ENCODE measurements around the gene KLF15. TPM values are rescaled to one million over a fixed set of nuclear protein-coding genes. Genes with fewer than 3 reads are reported as not detected.

The KLF15 gene
- total and polyA plus RNA-seq, 2 experiments from 2014 or later, result 1.8 to 16.7 TPM

GRCh38 chr3:126321490-126321889, 35.7 kb downstream of the KLF15 start:
- H3K9me3 ChIP-seq (ENCODE audit: low read depth), result no peaks in the 10 kb centered on the region
- no peak overlapping the region for H3K4me3 ChIP-seq
- no peaks in the 10 kb centered on the region for H3K27me3 ChIP-seq
- H2AFZ ChIP-seq, result no peak overlapping the region
- H3K36me3 ChIP-seq (replicated peaks; ENCODE audit: insufficient read depth, low read depth), result no peaks in the 10 kb centered on the region
- 91% methylated on average over 9 of the region's 9 CpGs for WGBS (ENCODE audit: low lambda C conversion rate, missing lambda C conversion rate)
- H3K27ac ChIP-seq, result no peak overlapping the region
- no peak for TF ChIP-seq EZH2phosphoT487 (IDR thresholded peaks at IDR 0.05; ENCODE audit: low read depth, severe bottlenecking, unreplicated experiment)
- no peak for DNase-seq (ENCODE audit: low spot score)
- H3K4me1 ChIP-seq (ENCODE audit: insufficient read depth), result no peaks in the 10 kb centered on the region
- no peak overlapping the region for H3K4me2 ChIP-seq
- no peaks in the 10 kb centered on the region for H3K9me2 ChIP-seq (replicated peaks; ENCODE audit: insufficient read depth)
- H4K20me1 ChIP-seq (ENCODE audit: insufficient read depth, poor library complexity, severe bottlenecking), result no peaks in the 10 kb centered on the region
- H3K79me2 ChIP-seq, result no peaks in the 10 kb centered on the region

GRCh38 chr3:126320517-126321293, 36.5 kb downstream of the KLF15 start:
- Histone ChIP-seq H3K4me2 (no peak overlapping the region), H3K9me3 (ENCODE audit: low read depth) (no peaks in the 10 kb centered on the region), H3K27me3 (no peaks in the 10 kb centered on the region), H3K4me3 (no peak overlapping the region), H3K27ac (no peak overlapping the region), H3K9me2 (replicated peaks; ENCODE audit: insufficient read depth) (no peaks in the 10 kb centered on the region), H3K36me3 (replicated peaks; ENCODE audit: insufficient read depth, low read depth) (no peaks in the 10 kb centered on the region), H3K79me2 (no peaks in the 10 kb centered on the region), H2AFZ (no peak overlapping the region), H3K4me1 (ENCODE audit: insufficient read depth) (peaks cover 5% of the 10 kb centered on the region), H4K20me1 (ENCODE audit: insufficient read depth, poor library complexity, severe bottlenecking) (no peaks in the 10 kb centered on the region)
- TF ChIP-seq CTCF (IDR thresholded peaks at IDR 0.05; ENCODE audit: poor library complexity) (no peak), EZH2 (IDR thresholded peaks at IDR 0.05; ENCODE audit: borderline replicate concordance) (no peak), EZH2phosphoT487 (IDR thresholded peaks at IDR 0.05; ENCODE audit: low read depth, severe bottlenecking, unreplicated experiment) (no peak)
- WGBS (ENCODE audit: low lambda C conversion rate, missing lambda C conversion rate), result 90% methylated on average over 7 of the region's 7 CpGs
- DNase-seq (ENCODE audit: low spot score), result no peak

GRCh38 chr3:126319701-126320295, 37.4 kb downstream of the KLF15 start:
- DNase-seq (ENCODE audit: low spot score), result no peak
- no peak overlapping the region for H3K27ac ChIP-seq
- no peak for TF ChIP-seq EZH2phosphoT487 (IDR thresholded peaks at IDR 0.05; ENCODE audit: low read depth, severe bottlenecking, unreplicated experiment)
- TF ChIP-seq EZH2 (IDR thresholded peaks at IDR 0.05; ENCODE audit: borderline replicate concordance), result no peak
- TF ChIP-seq CTCF (IDR thresholded peaks at IDR 0.05; ENCODE audit: poor library complexity), result no peak

More at GRCh38 chr3:126319701-126320295, 37.4 kb downstream of the KLF15 start:
- H3K4me3 ChIP-seq, result no peak overlapping the region
- H4K20me1 ChIP-seq (ENCODE audit: insufficient read depth, poor library complexity, severe bottlenecking), result no peaks in the 10 kb centered on the region
- H3K9me2 ChIP-seq (replicated peaks; ENCODE audit: insufficient read depth), result no peaks in the 10 kb centered on the region
- 85% methylated on average over 4 of the region's 6 CpGs for WGBS (ENCODE audit: low lambda C conversion rate, missing lambda C conversion rate)
- H3K36me3 ChIP-seq (replicated peaks; ENCODE audit: insufficient read depth, low read depth), result no peaks in the 10 kb centered on the region
- no peaks in the 10 kb centered on the region for H3K9me3 ChIP-seq (ENCODE audit: low read depth)
- no peaks in the 10 kb centered on the region for H3K27me3 ChIP-seq
- H3K4me2 ChIP-seq, result no peak overlapping the region
- H2AFZ ChIP-seq, result no peak overlapping the region
- H3K79me2 ChIP-seq, result no peaks in the 10 kb centered on the region
- H3K4me1 ChIP-seq (ENCODE audit: insufficient read depth), result peaks cover 6% of the 10 kb centered on the region

Measured in hepatocyte (in vitro differentiated cells).